Measurements from ENCODE around the gene FGD4. TPM values are rescaled to one million over a fixed set of nuclear protein-coding genes. Genes with fewer than 3 reads are reported as not detected.

Gene FGD4
- total and polyA plus RNA-seq, 7 donors, result 7.8 to 19.1 (median 11.3) TPM

DNA sequence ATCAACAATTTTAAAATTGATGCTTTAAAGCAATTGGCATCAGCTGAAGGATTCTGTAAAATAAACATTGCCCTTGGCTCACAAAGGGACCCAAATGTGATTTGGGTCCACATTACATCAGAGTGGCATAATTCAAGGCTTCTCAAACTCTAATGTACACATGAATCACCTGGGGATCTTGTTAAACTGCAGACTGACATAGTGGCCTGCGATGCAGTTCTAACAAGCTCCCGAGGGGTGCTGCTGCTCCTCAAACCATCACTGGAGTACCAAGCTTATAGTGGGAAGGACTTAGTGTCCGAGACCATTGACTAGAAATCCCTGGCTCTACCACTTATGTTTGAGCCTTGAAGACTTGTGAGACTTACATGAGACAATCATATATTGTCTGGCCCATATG lies 247.9 kb downstream of the FGD4 start:
- Histone ChIP-seq H3K27me3 (no peaks in the 10 kb centered on the region), H3K27ac (no peak overlapping the region), H3K4me3 (no peak overlapping the region), H3K36me3 (no peaks in the 10 kb centered on the region), H3K9me3 (no peaks in the 10 kb centered on the region), H3K4me1 (no peaks in the 10 kb centered on the region)
- intact Hi-C loops (cut with DNase I), result no loop called here
- DNase-seq, result no peak
- TF ChIP-seq, protein P1, sequence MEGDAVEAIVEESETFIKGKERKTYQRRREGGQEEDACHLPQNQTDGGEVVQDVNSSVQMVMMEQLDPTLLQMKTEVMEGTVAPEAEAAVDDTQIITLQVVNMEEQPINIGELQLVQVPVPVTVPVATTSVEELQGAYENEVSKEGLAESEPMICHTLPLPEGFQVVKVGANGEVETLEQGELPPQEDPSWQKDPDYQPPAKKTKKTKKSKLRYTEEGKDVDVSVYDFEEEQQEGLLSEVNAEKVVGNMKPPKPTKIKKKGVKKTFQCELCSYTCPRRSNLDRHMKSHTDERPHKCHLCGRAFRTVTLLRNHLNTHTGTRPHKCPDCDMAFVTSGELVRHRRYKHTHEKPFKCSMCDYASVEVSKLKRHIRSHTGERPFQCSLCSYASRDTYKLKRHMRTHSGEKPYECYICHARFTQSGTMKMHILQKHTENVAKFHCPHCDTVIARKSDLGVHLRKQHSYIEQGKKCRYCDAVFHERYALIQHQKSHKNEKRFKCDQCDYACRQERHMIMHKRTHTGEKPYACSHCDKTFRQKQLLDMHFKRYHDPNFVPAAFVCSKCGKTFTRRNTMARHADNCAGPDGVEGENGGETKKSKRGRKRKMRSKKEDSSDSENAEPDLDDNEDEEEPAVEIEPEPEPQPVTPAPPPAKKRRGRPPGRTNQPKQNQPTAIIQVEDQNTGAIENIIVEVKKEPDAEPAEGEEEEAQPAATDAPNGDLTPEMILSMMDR (IDR thresholded peaks at IDR 0.05), result no peak
- no peak for TF ChIP-seq POLR2AphosphoS5 (IDR thresholded peaks at IDR 0.05)
- no peak for TF ChIP-seq POLR2A (IDR thresholded peaks at IDR 0.05)
- no peak for TF ChIP-seq EP300 (IDR thresholded peaks at IDR 0.05)
- WGBS, 2 donors, result 72 to 92% methylated on average over 3 of the region's 3 CpGs

DNA sequence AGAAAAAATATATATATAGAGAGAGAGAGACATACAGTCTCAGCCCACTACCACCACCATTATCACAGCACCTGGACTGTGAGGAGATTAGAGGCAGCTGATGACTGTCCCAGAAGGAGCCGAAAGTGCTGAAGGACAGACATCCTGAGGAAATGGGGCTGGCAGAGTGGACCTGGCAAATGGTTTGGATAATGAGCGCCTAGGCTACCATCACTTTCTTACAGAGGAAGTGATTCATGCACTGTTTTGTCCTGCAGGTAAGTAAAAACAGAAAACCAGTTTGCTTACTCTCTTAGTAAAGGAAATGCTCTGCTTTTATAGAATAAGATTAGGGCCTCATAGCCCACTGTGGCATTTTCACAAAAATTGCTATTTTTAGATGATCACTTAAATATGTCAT lies 251.2 kb downstream of the FGD4 start:
- intact Hi-C loops (cut with DNase I), result no loop called here
- H3K27me3 ChIP-seq, result no peaks in the 10 kb centered on the region
- no peaks in the 10 kb centered on the region for H3K36me3 ChIP-seq
- H3K9me3 ChIP-seq, result no peaks in the 10 kb centered on the region
- no peak for DNase-seq
- no peak overlapping the region for H3K27ac ChIP-seq
- H3K4me3 ChIP-seq, result no peak overlapping the region
- no peaks in the 10 kb centered on the region for H3K4me1 ChIP-seq
- 46 to 93% methylated on average over 2 of the region's 2 CpGs for WGBS, 2 donors
- TF ChIP-seq EP300 (IDR thresholded peaks at IDR 0.05), result no peak
- no peak for TF ChIP-seq POLR2A (IDR thresholded peaks at IDR 0.05)
- no peak for TF ChIP-seq POLR2AphosphoS5 (IDR thresholded peaks at IDR 0.05)
- TF ChIP-seq, protein P1 (IDR thresholded peaks at IDR 0.05), result no peak

DNA sequence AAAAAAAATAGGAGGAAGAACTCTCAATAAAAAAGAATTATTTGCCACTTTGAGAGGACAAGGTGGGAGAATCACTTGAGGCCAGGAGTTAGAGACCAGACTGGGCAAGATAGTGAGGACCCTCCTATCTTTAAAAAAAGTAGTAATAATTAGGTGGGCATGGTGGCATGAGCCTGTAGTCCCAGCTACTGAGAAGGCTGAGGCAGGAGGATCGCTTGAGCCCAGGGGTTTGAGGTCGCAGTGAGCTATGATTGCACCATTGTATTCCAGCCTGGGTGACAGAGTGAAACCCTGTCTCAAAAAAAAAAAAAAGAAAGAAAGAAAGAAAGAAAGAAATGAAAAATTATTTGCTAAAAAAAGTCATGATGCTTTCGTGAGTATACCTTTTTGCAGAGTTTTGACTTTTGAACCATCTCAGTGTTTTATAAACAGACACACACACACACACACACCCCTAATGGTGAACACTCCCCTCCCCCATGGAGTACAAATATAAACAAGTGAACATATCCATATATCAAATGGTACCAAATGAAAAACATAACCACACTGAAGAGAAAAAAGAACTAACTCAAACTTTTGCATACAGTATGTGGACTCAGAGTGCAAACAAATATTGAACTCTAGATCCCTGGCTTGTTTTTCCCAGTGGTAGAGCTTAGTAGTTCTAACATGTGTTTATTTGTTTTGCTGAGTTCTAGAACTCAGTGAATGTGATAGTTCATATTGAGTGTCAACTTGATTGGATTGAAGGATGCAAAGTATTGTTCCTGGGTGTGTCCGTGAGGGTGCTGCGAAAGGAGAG lies 252.0 kb downstream of the FGD4 start:
- TF ChIP-seq EP300 (IDR thresholded peaks at IDR 0.05), result no peak
- TF ChIP-seq, protein P1 (IDR thresholded peaks at IDR 0.05), result no peak
- TF ChIP-seq POLR2AphosphoS5 (IDR thresholded peaks at IDR 0.05), result no peak
- no peak for TF ChIP-seq POLR2A (IDR thresholded peaks at IDR 0.05)
- Histone ChIP-seq H3K27ac (no peak overlapping the region), H3K4me1 (no peaks in the 10 kb centered on the region), H3K9me3 (no peaks in the 10 kb centered on the region), H3K4me3 (no peak overlapping the region), H3K36me3 (no peaks in the 10 kb centered on the region), H3K27me3 (no peaks in the 10 kb centered on the region)
- DNase-seq, result no peak
- WGBS, 2 donors, result 92 to 93% methylated on average over 5 of the region's 5 CpGs
- intact Hi-C loops (cut with DNase I), result no loop called here

DNA sequence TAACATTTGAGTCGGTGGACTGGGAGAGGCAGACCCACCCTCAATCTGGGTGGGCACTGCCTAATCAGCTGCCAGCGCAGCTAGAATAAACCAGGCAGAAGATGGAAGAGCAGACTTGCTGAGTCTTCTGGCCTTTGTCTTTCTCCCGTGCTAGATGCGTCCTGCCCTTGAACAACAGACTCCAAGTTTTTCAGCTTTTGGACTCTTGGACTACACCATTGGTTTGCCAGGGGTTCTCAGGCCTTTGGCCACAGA lies 252.5 kb downstream of the FGD4 start:
- Histone ChIP-seq H3K4me3 (no peak overlapping the region), H3K4me1 (no peaks in the 10 kb centered on the region), H3K9me3 (no peaks in the 10 kb centered on the region), H3K36me3 (no peaks in the 10 kb centered on the region), H3K27me3 (no peaks in the 10 kb centered on the region), H3K27ac (no peak overlapping the region)
- intact Hi-C loops (cut with DNase I), result no loop called here
- no peak for TF ChIP-seq POLR2AphosphoS5 (IDR thresholded peaks at IDR 0.05)
- no peak for TF ChIP-seq EP300 (IDR thresholded peaks at IDR 0.05)
- TF ChIP-seq, protein P1 (IDR thresholded peaks at IDR 0.05), result no peak
- TF ChIP-seq POLR2A (IDR thresholded peaks at IDR 0.05), result no peak
- no peak for DNase-seq
- WGBS, 2 donors, result 79 to 89% methylated on average over 4 of the region's 4 CpGs
